Measurements from ENCODE around the gene USP34. TPM values are rescaled to one million over a fixed set of nuclear protein-coding genes. Genes with fewer than 3 reads are reported as not detected.

The USP34 gene
- total RNA-seq, 1 experiment from 2014 or later = 89.4 TPM

DNA sequence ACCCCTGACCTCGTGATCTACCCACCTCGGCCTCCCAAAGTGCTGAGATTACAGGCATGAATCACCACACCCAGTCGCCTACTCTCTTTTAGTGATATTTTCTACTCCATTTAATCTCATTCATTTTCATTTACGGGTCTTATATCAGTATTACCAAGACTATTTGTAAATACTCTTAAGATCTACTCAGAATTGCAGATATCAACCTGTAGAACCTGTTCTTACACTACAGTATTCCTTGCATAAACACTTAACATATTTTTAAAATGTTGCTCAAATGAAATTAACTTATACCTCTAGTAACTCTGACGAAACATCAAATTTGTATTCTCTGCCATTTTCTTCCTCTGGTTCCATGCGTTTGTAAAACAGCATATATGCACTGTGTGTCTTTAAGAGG is 229.6 kb downstream of the USP34 start:
- Mint-ChIP-seq H3K4me3 (ENCODE audit: low read depth, unreplicated experiment) (no peak overlapping the region), H3K27ac (ENCODE audit: unreplicated experiment) (peak overlapping the region; percentile 8), H3K36me3 (ENCODE audit: insufficient read depth, unreplicated experiment) (peaks cover 26% of the 10 kb centered on the region), H3K9me3 (ENCODE audit: low read depth, unreplicated experiment) (no peaks in the 10 kb centered on the region), H3K4me1 (ENCODE audit: low read depth, unreplicated experiment) (peaks cover 16% of the 10 kb centered on the region), H3K27me3 (ENCODE audit: unreplicated experiment) (no peaks in the 10 kb centered on the region)
- CTCF ChIA-PET = no interaction called here
- no TSS peak for BruUV-seq (replicated peaks)
- TF ChIP-seq, protein P1, sequence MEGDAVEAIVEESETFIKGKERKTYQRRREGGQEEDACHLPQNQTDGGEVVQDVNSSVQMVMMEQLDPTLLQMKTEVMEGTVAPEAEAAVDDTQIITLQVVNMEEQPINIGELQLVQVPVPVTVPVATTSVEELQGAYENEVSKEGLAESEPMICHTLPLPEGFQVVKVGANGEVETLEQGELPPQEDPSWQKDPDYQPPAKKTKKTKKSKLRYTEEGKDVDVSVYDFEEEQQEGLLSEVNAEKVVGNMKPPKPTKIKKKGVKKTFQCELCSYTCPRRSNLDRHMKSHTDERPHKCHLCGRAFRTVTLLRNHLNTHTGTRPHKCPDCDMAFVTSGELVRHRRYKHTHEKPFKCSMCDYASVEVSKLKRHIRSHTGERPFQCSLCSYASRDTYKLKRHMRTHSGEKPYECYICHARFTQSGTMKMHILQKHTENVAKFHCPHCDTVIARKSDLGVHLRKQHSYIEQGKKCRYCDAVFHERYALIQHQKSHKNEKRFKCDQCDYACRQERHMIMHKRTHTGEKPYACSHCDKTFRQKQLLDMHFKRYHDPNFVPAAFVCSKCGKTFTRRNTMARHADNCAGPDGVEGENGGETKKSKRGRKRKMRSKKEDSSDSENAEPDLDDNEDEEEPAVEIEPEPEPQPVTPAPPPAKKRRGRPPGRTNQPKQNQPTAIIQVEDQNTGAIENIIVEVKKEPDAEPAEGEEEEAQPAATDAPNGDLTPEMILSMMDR (IDR thresholded peaks at IDR 0.05; ENCODE audit: unreplicated experiment) = no peak
- intact Hi-C loops (cut with micrococcal nuclease; ENCODE audit: unreplicated experiment) = no loop called here
- DNase-seq = no peak

DNA sequence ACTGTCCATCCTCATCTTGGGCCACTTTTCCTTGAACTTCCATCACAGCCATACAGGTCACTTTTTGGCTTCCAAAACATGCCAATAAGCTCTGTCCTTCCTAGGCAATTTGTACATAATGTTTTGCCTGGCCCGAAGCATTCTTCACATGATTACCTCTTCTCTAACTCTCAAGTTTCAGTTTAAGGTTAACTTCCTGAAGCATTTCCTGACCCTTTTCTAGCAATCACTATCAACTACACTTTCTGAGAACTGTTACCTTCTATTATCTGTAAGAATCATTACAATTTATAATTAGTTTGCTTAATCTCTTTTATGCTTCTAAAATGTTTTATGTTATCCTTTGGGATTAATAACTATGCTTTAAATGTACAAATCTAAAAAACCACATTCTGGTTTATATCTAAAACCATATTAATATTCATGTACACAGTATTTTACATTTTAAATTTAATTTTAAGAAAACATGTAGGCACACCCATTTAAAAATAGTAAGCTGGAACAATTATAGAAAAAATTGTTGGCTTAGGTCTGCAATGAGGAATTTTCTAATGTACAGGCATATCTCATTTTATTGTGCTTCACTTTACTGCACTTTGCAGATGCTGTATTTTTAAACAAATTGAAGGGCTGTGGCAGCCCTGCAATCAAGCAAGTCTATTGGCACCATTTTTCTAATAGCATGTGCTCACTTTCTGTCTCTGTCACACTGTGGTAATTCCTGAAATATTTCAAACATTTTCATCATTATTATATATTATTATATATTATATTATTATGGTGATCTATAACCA is 232.5 kb downstream of the USP34 start:
- TF ChIP-seq, protein P1 (IDR thresholded peaks at IDR 0.05; ENCODE audit: unreplicated experiment) = no peak
- H3K9me3 Mint-ChIP-seq (ENCODE audit: low read depth, unreplicated experiment) = no peaks in the 10 kb centered on the region
- BruUV-seq (replicated peaks) = no TSS peak
- peaks cover 32% of the 10 kb centered on the region for H3K36me3 Mint-ChIP-seq (ENCODE audit: insufficient read depth, unreplicated experiment)
- peak overlapping the region; percentile 32 for H3K27ac Mint-ChIP-seq (ENCODE audit: unreplicated experiment)
- no peak overlapping the region for H3K4me3 Mint-ChIP-seq (ENCODE audit: low read depth, unreplicated experiment)
- no peaks in the 10 kb centered on the region for H3K27me3 Mint-ChIP-seq (ENCODE audit: unreplicated experiment)
- DNase-seq = no peak
- CTCF ChIA-PET = interaction anchor here (0.6 to 0.7 kb wide), 2 partner anchors 17 to 41 kb away, joined by 3 to 4 read pairs; no protein-coding TSS in a partner anchor
- intact Hi-C loops (cut with micrococcal nuclease; ENCODE audit: unreplicated experiment) = no loop called here
- peaks cover 16% of the 10 kb centered on the region for H3K4me1 Mint-ChIP-seq (ENCODE audit: low read depth, unreplicated experiment)

DNA sequence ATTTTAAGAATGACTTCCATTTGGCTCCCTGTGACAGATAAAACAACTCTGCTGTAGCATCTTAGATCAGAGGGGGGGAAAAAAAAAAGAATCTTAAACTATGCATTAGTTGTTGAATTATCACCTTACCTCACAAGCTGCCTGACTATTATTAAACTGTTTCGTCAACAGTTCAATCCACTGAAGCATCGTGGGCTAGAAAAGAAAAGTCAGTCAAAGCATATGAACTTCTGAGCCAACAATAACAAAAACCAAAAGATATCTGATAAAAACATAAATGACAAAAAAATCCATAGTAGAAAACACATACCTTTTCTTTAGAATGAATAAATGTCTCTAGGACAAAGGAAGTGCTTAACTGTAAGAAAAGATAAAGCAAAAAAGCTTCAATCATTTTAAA is 235.2 kb downstream of the USP34 start:
- Mint-ChIP-seq H3K9me3 (ENCODE audit: low read depth, unreplicated experiment) (no peaks in the 10 kb centered on the region), H3K4me3 (ENCODE audit: low read depth, unreplicated experiment) (no peak overlapping the region), H3K27ac (ENCODE audit: unreplicated experiment) (no peak overlapping the region), H3K27me3 (ENCODE audit: unreplicated experiment) (no peaks in the 10 kb centered on the region), H3K36me3 (ENCODE audit: insufficient read depth, unreplicated experiment) (peaks cover 35% of the 10 kb centered on the region), H3K4me1 (ENCODE audit: low read depth, unreplicated experiment) (peaks cover 16% of the 10 kb centered on the region)
- no peak for DNase-seq
- CTCF ChIA-PET = interaction anchor here (0.6 kb wide), 1 partner anchor 109 kb away, joined by 5 read pairs; no protein-coding TSS in a partner anchor
- no TSS peak for BruUV-seq (replicated peaks)
- intact Hi-C loops (cut with micrococcal nuclease; ENCODE audit: unreplicated experiment) = no loop called here
- TF ChIP-seq, protein P1 (IDR thresholded peaks at IDR 0.05; ENCODE audit: unreplicated experiment) = no peak

DNA sequence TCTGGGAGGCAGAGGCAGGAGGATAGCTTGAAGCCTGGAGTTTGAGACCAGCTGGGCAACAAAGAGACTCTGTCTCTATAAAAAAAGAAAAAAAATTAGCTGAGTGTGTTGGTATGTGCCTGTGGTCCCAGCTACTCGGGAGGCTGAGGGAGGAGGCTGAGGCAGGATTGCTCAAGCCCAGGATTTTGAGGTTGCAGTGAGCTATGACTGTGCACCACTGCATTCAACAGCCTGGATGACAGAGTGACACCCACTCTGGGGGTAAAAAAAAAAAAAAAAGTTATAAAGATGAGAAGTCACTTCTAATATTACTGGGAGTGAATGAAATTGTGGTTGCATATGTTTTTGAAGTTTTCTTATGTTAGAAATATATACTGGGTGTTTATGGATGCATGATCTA is 237.3 kb downstream of the USP34 start:
- Mint-ChIP-seq H3K9me3 (ENCODE audit: low read depth, unreplicated experiment) (no peaks in the 10 kb centered on the region), H3K27me3 (ENCODE audit: unreplicated experiment) (no peaks in the 10 kb centered on the region), H3K27ac (ENCODE audit: unreplicated experiment) (no peak overlapping the region), H3K36me3 (ENCODE audit: insufficient read depth, unreplicated experiment) (peaks cover 43% of the 10 kb centered on the region), H3K4me3 (ENCODE audit: low read depth, unreplicated experiment) (no peak overlapping the region), H3K4me1 (ENCODE audit: low read depth, unreplicated experiment) (peaks cover 9% of the 10 kb centered on the region)
- intact Hi-C loops (cut with micrococcal nuclease; ENCODE audit: unreplicated experiment) = no loop called here
- TF ChIP-seq, protein P1 (IDR thresholded peaks at IDR 0.05; ENCODE audit: unreplicated experiment) = no peak
- DNase-seq = no peak
- no TSS peak for BruUV-seq (replicated peaks)
- CTCF ChIA-PET = no interaction called here
